GM12878 (cell line): ENCODE results near the gene AKNA. TPM values are rescaled to one million over a fixed set of nuclear protein-coding genes. Genes with fewer than 3 reads are reported as not detected.

Experiments
- ATAC-seq: fragments of 200-7000 bp; cut with Tn5 transposase; 3 replicates; pipeline ENCODE4 v1.9.1; 2020; ENCODE audit warnings: mild to moderate bottlenecking, moderate library complexity
- BruUV-seq: library from RNA; stranded (reverse); fragments of 400-500 nt; replicated peaks from 2 replicates; lab custom pipeline; 2021; lab: Mats Ljungman, UMichigan
- CTCF ChIA-PET: fragments of 300-600 bp; sonication (Branson Sonifier 250); formaldehyde crosslinking; extraction: SDS; loops from one replicate; lab custom pipeline; 2021; ENCODE audit warnings: inconsistent platforms; lab: Yijun Ruan, JAX
- POLR2A ChIA-PET: fragments of 350-600 bp; formaldehyde crosslinking; extraction: SDS; loops from one replicate; lab custom pipeline; 2021; ENCODE audit warnings: inconsistent platforms; lab: Charles Lee
- RAD21 ChIA-PET: fragments of 300-600 bp; sonication (Branson Sonifier 250); formaldehyde crosslinking; loops from one replicate; lab custom pipeline; 2023; ENCODE audit warnings: antibody characterized with exemption; ENCODE audit not compliant: unreplicated experiment; lab: Charles Lee
- SMC1A ChIA-PET: fragments of 300-600 bp; sonication (Branson Sonifier 250); formaldehyde crosslinking; loops from one replicate; lab custom pipeline; 2023; ENCODE audit not compliant: unreplicated experiment, uncharacterized antibody; lab: Charles Lee
- DNase-seq: peaks from one replicate; pipeline ENCODE4 v3.0.0-alpha.2; 2011; ENCODE audit warnings: low read depth, low spot score
- FAIRE-seq: peaks from 3 replicates; lab custom pipeline; 2011; peaks lifted over from hg19 to GRCh38; lab: Jason Lieb, UNC
- H2AFZ ChIP-seq: 2 replicates; pipeline ENCODE4 v1.6.0; 2011; ENCODE audit warnings: low read depth, low read length, control low read depth; ENCODE audit not compliant: control insufficient read depth
- H3K27ac ChIP-seq: 2 replicates; pipeline ENCODE4 v1.5.1; 2011; ENCODE audit warnings: control low read depth; ENCODE audit not compliant: control insufficient read depth, insufficient read depth
- H3K27me3 ChIP-seq, 2 experiments: replicated peaks in 1 of 2; 2 replicates each; pipeline versions ENCODE4 v1.6.0 to v1.6.1; 2011; ENCODE audit warnings: low read length in 1 of 2; ENCODE audit not compliant: control insufficient read depth in 2 of 2, insufficient read depth in 2 of 2
- H3K36me3 ChIP-seq, 2 experiments: 2 replicates each; pipeline ENCODE4 v1.5.1; 2011; ENCODE audit warnings: low read length in 1 of 2; ENCODE audit not compliant: control insufficient read depth in 2 of 2, insufficient read depth in 2 of 2
- H3K4me1 ChIP-seq: 2 replicates; pipeline ENCODE4 v1.6.1; 2011; ENCODE audit warnings: mild to moderate bottlenecking, low read length, moderate library complexity, mixed read lengths; ENCODE audit not compliant: control insufficient read depth, insufficient read depth
- H3K4me2 ChIP-seq: 2 replicates; pipeline ENCODE4 v1.6.0; 2011; ENCODE audit warnings: control low read depth; ENCODE audit not compliant: control insufficient read depth, insufficient read depth
- H3K4me3 ChIP-seq: fragments of 200-600 bp; sonication (generic); 2 replicates; pipeline ENCODE4 v1.5.1; 2016
- H3K79me2 ChIP-seq: 2 replicates; pipeline ENCODE4 v1.6.0; 2011; ENCODE audit warnings: low read length; ENCODE audit not compliant: control insufficient read depth, insufficient read depth
- H3K9ac ChIP-seq: 2 replicates; pipeline ENCODE4 v1.8.0; 2011; ENCODE audit warnings: low read length, control low read depth, mixed read lengths; ENCODE audit not compliant: control insufficient read depth, insufficient read depth
- H3K9me3 ChIP-seq: replicated peaks from 3 replicates; pipeline ENCODE4 v1.5.1; 2011; ENCODE audit warnings: mild to moderate bottlenecking, low read length; ENCODE audit not compliant: control insufficient read depth, insufficient read depth
- H4K20me1 ChIP-seq: 2 replicates; pipeline ENCODE4 v1.6.0; 2011; ENCODE audit not compliant: control insufficient read depth, insufficient read depth
- EP300 ChIP-seq, 2 experiments: fragments of 150-350 bp in 1 of 2; IDR thresholded peaks; 2 replicates each; pipeline ENCODE4 v1.6.1; 2011 to 2012; ENCODE audit warnings: low read depth in 2 of 2, low read length in 2 of 2, borderline replicate concordance in 1 of 2, improper control_type of control experiment in 1 of 2, inconsistent platforms in 1 of 2; ENCODE audit not compliant: control insufficient read depth in 1 of 2
- FOS ChIP-seq: IDR thresholded peaks from 3 replicates; pipeline ENCODE4 v1.6.1; 2011; ENCODE audit warnings: borderline replicate concordance; ENCODE audit not compliant: insufficient read length; ENCODE audit errors: extremely low read depth
- GATAD2B ChIP-seq: fragments of 450-650 bp; conservative IDR thresholded peaks from 2 replicates; pipeline ENCODE4 v1.6.1; 2017; ENCODE audit warnings: low read depth, mild to moderate bottlenecking, moderate library complexity
- WGBS: methylation state at CpG from one replicate; pipeline ENCODE4 v1.1.6; 2016; ENCODE audit warnings: low lambda C conversion rate; ENCODE audit not compliant: insufficient replicate concordance, insufficient coverage; ENCODE audit errors: missing lambda C conversion rate; 5-methylcytosine and 5-hydroxymethylcytosine counted together
- in situ Hi-C: fragments of 300-500 bp; cut with MboI; formaldehyde crosslinking; loops from 9 replicates; pipeline ENCODE4 v1.14.3; 2018; ENCODE audit warnings: mixed read lengths
- intact Hi-C: fragments of 100-400 bp; cut with micrococcal nuclease; formaldehyde crosslinking; loops from one replicate; pipeline ENCODE4 v1.14.2; 2022; ENCODE audit not compliant: unreplicated experiment
- polyA plus RNA-seq, 11 experiments: library from polyadenylated mRNA; depleted of rRNA in 4 of 11; unstranded in 6 of 11; stranded (reverse) in 5 of 11; fragments of >200 nt; fragmentation: Nextera tagmentation in 4 of 11; fragmentation: Illumina TruSeq in 1 of 11; extraction: Ambion mirVana in 4 of 11; extraction: Trizol in 1 of 11; gene quantifications; 1 replicate in 1 of 11; 2 replicates in 10 of 11; pipeline versions ENCODE4 v1.2.1 to v1.2.3, GENCODE V29; 2011 to 2016; ENCODE audit warnings: inconsistent platforms in 2 of 11, missing spikeins in 2 of 11, low read depth in 1 of 11
- total RNA-seq, 4 experiments: library from RNA; depleted of rRNA in 3 of 4; stranded (reverse); fragments of >200 nt in 3 of 4; fragmentation: Illumina TruSeq in 1 of 4; extraction: Trizol in 1 of 4; gene quantifications; 2 replicates each; pipeline versions ENCODE4 v1.2.1 to v1.2.3, GENCODE V29; 2013 to 2021
- TF ChIP-seq, protein P1 (sequence below): fragments of 450-650 bp; IDR thresholded peaks from 2 replicates; pipeline ENCODE4 v1.6.1; 2017; ENCODE audit warnings: mild to moderate bottlenecking, low read depth, inconsistent platforms; ENCODE audit not compliant: poor library complexity, severe bottlenecking

The AKNA gene
- total and polyA plus RNA-seq, 10 of the 15 experiments (the other 5 are each of a cell fraction or from before 2014, with no cell fraction given) = 1.6 to 132 (median 35.3) TPM

DNA sequence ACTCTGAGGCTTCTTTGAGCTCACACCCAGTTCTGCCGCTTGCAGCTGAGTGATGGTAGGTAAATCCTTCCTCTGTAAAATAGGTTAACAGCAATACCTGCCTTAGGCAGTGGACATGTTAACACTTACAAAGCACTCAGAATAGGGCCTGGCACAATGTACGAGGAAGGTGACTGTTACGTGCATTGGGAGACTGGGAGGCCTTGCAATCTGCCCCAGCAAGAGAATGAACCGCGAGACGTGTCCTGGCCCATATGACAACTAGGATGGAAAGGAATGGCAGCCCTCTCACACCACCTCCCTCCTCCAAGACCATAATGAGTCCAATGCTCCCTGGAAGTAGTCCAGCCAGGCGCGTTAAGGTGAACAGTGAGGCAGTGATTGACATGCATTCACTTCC, 23.1 kb upstream of the AKNA start:
- H3K4me1 ChIP-seq = peaks cover 4% of the 10 kb centered on the region; the same call in 1 of the 2 replicates
- RAD21 ChIA-PET = no interaction called here
- FAIRE-seq = no peak

More for the DNA sequence above, 23.1 kb upstream of the AKNA start:
- Histone ChIP-seq H3K4me2 (no peak overlapping the region), H3K9me3 (no peaks in the 10 kb centered on the region), H3K27ac (no peak overlapping the region)
- no peak for DNase-seq
- SMC1A ChIA-PET = interaction anchor here (2.9 to 6.8 kb wide), 2 partner anchors 97 to 242 kb away, joined by 12 to 75 read pairs; no protein-coding TSS in a partner anchor
- TF ChIP-seq GATAD2B (no peak), FOS (no peak), EP300 (IDR thresholded peaks at IDR 0.05; ENCODE audit: borderline replicate concordance in 1 of 2, control insufficient read depth in 1 of 2, low read depth in 2 of 2, low read length in 2 of 2) (no peak)
- TF ChIP-seq, protein P1, sequence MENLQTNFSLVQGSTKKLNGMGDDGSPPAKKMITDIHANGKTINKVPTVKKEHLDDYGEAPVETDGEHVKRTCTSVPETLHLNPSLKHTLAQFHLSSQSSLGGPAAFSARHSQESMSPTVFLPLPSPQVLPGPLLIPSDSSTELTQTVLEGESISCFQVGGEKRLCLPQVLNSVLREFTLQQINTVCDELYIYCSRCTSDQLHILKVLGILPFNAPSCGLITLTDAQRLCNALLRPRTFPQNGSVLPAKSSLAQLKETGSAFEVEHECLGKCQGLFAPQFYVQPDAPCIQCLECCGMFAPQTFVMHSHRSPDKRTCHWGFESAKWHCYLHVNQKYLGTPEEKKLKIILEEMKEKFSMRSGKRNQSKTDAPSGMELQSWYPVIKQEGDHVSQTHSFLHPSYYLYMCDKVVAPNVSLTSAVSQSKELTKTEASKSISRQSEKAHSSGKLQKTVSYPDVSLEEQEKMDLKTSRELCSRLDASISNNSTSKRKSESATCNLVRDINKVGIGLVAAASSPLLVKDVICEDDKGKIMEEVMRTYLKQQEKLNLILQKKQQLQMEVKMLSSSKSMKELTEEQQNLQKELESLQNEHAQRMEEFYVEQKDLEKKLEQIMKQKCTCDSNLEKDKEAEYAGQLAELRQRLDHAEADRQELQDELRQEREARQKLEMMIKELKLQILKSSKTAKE = no peak
- TF ChIP-seq, all 136 proteins: peak for 0
- H4K20me1 ChIP-seq = no peaks in the 10 kb centered on the region; the same call in 1 of the 2 replicates
- H3K4me3 ChIP-seq = no peak overlapping the region
- no peaks in the 10 kb centered on the region for H3K36me3 ChIP-seq
- no peak for ATAC-seq
- ChIA-PET POLR2A (no interaction called here), CTCF (interaction anchor here (1.1 kb wide), 1 partner anchor 21 kb away, joined by 3 read pairs; no protein-coding TSS in a partner anchor)
- no peaks in the 10 kb centered on the region for H3K79me2 ChIP-seq
- in situ Hi-C loops (loop anchor here (10.0 kb wide), 1 partner anchor 1114 kb away; no protein-coding TSS in a partner anchor), intact Hi-C loops (no loop called here)
- H2AFZ ChIP-seq = no peak overlapping the region
- WGBS = 69% methylated on average over 8 of the region's 8 CpGs
- BruUV-seq = no TSS peak
- H3K27me3 ChIP-seq = no peaks in the 10 kb centered on the region; a peak in 1 of 4 replicates
- H3K9ac ChIP-seq = no peak overlapping the region
